HEK293 (cell line): ENCODE data around the gene TBC1D24.

Experiments used
- CTCF ChIA-PET: fragments of 350-600 bp; formaldehyde crosslinking; extraction: SDS; loops from one replicate; lab custom pipeline; 2021; ENCODE audit warnings: antibody characterized with exemption; lab: Yijun Ruan, JAX
- POLR2A ChIA-PET: fragments of 300-600 bp; formaldehyde crosslinking; extraction: SDS; loops from one replicate; lab custom pipeline; 2020; ENCODE audit warnings: antibody characterized with exemption, inconsistent platforms; lab: Yijun Ruan, JAX
- H3K27ac ChIP-seq: fragments of 200-500 bp; sonication (Bioruptor generic); 2 replicates; pipeline ENCODE4 v1.5.1; 2014; ENCODE audit warnings: low read depth, low read length, control low read depth, inconsistent platforms; ENCODE audit errors: extremely low read depth
- H3K36me3 ChIP-seq, 2 experiments: fragments of 200-500 bp in 1 of 2; sonication (Bioruptor generic) in 1 of 2; 1 replicate in 1 of 2; 2 replicates in 1 of 2; pipeline ENCODE4 v1.5.1; 2014 to 2017; ENCODE audit warnings: inconsistent platforms in 2 of 2, low read length in 2 of 2; ENCODE audit not compliant: control insufficient read depth in 2 of 2, insufficient read depth in 1 of 2
- H3K4me1 ChIP-seq: fragments of 200-500 bp; sonication (Bioruptor generic); 2 replicates; pipeline ENCODE4 v1.5.1; 2014; ENCODE audit warnings: mild to moderate bottlenecking, low read length, inconsistent platforms; ENCODE audit not compliant: control insufficient read depth, insufficient read depth
- H3K4me3 ChIP-seq: 2 replicates; pipeline ENCODE4 v1.5.1; 2011; ENCODE audit warnings: low read depth, mild to moderate bottlenecking, control low read depth, low read length, moderate library complexity
- H3K9me3 ChIP-seq: fragments of 200-500 bp; sonication (Bioruptor generic); 2 replicates; pipeline ENCODE4 v1.5.1; 2014; ENCODE audit warnings: low read depth, low read length, inconsistent platforms; ENCODE audit not compliant: control insufficient read depth, insufficient read depth
- BCL11B ChIP-seq: fragments of 450-650 bp; formaldehyde crosslinking; IDR thresholded peaks from 2 replicates; pipeline ENCODE4 v1.5.1; 2016; ENCODE audit warnings: low read depth, missing biosample characterization, missing genetic modification characterization
- IKZF3 ChIP-seq: fragments of 450-650 bp; IDR thresholded peaks from 2 replicates; pipeline ENCODE4 v1.5.0; 2018; ENCODE audit warnings: missing biosample characterization, mild to moderate bottlenecking, missing genetic modification characterization, moderate library complexity
- WT1 ChIP-seq: fragments of 450-650 bp; formaldehyde crosslinking; IDR thresholded peaks from 2 replicates; pipeline ENCODE4 v1.5.1; 2016; ENCODE audit warnings: missing biosample characterization, missing genetic modification characterization
- ZBTB8A ChIP-seq: fragments of 450-650 bp; formaldehyde crosslinking; IDR thresholded peaks from 2 replicates; pipeline ENCODE4 v1.5.1; 2016; ENCODE audit warnings: missing biosample characterization, missing genetic modification characterization
- ZNF140 ChIP-seq: fragments of 450-650 bp; formaldehyde crosslinking; IDR thresholded peaks from 2 replicates; pipeline ENCODE4 v1.5.1; 2016; ENCODE audit warnings: missing biosample characterization, missing genetic modification characterization
- ZNF2 ChIP-seq: fragments of 450-650 bp; formaldehyde crosslinking; IDR thresholded peaks from 2 replicates; pipeline ENCODE4 v1.5.1; 2016; ENCODE audit warnings: missing biosample characterization, missing genetic modification characterization
- ZNF211 ChIP-seq: fragments of 450-650 bp; formaldehyde crosslinking; IDR thresholded peaks from 2 replicates; pipeline ENCODE4 v1.5.1; 2016; ENCODE audit warnings: low read depth, missing biosample characterization, missing genetic modification characterization
- ZNF24 ChIP-seq: fragments of 450-650 bp; formaldehyde crosslinking; IDR thresholded peaks from 2 replicates; pipeline ENCODE4 v1.5.1; 2016; ENCODE audit warnings: missing biosample characterization, missing genetic modification characterization
- ZNF433 ChIP-seq: fragments of 450-650 bp; formaldehyde crosslinking; IDR thresholded peaks from 2 replicates; pipeline ENCODE4 v1.5.1; 2016; ENCODE audit warnings: missing biosample characterization, missing genetic modification characterization, low read depth
- ZNF510 ChIP-seq: fragments of 450-650 bp; formaldehyde crosslinking; IDR thresholded peaks from 2 replicates; pipeline ENCODE4 v1.5.1; 2018; ENCODE audit warnings: mild to moderate bottlenecking, missing genetic modification characterization, missing biosample characterization; ENCODE audit not compliant: insufficient replicate concordance
- ZNF600 ChIP-seq: fragments of 450-650 bp; formaldehyde crosslinking; IDR thresholded peaks from 2 replicates; pipeline ENCODE4 v1.5.1; 2016; ENCODE audit warnings: missing biosample characterization, missing genetic modification characterization
- ZNF629 ChIP-seq: fragments of 450-650 bp; formaldehyde crosslinking; IDR thresholded peaks from 2 replicates; pipeline ENCODE4 v1.5.1; 2017; ENCODE audit warnings: missing biosample characterization, missing genetic modification characterization
- ZNF701 ChIP-seq: fragments of 450-650 bp; formaldehyde crosslinking; IDR thresholded peaks from 2 replicates; pipeline ENCODE4 v1.5.1; 2016; ENCODE audit warnings: missing biosample characterization, missing genetic modification characterization
- ZSCAN30 ChIP-seq: fragments of 450-650 bp; IDR thresholded peaks from 2 replicates; pipeline ENCODE4 v1.5.1; 2018; ENCODE audit warnings: missing biosample characterization, mild to moderate bottlenecking, missing genetic modification characterization, moderate library complexity
- TF ChIP-seq, protein P1 (sequence below): fragments of 450-650 bp; formaldehyde crosslinking; IDR thresholded peaks from 2 replicates; pipeline ENCODE4 v1.5.1; 2016; ENCODE audit warnings: missing biosample characterization, missing genetic modification characterization
- TF ChIP-seq, protein P2 (sequence below): fragments of 450-650 bp; formaldehyde crosslinking; IDR thresholded peaks from 2 replicates; pipeline ENCODE4 v1.5.1; 2017; ENCODE audit warnings: missing biosample characterization, missing genetic modification characterization
- TF ChIP-seq, protein P3 (sequence below): fragments of 450-650 bp; formaldehyde crosslinking; IDR thresholded peaks from 2 replicates; pipeline ENCODE4 v1.5.1; 2016; ENCODE audit warnings: missing biosample characterization, missing genetic modification characterization
- TF ChIP-seq, protein P4 (sequence below): fragments of 450-650 bp; formaldehyde crosslinking; IDR thresholded peaks from 2 replicates; pipeline ENCODE4 v1.5.1; 2017; ENCODE audit warnings: missing biosample characterization, missing genetic modification characterization

The TBC1D24 gene

DNA sequence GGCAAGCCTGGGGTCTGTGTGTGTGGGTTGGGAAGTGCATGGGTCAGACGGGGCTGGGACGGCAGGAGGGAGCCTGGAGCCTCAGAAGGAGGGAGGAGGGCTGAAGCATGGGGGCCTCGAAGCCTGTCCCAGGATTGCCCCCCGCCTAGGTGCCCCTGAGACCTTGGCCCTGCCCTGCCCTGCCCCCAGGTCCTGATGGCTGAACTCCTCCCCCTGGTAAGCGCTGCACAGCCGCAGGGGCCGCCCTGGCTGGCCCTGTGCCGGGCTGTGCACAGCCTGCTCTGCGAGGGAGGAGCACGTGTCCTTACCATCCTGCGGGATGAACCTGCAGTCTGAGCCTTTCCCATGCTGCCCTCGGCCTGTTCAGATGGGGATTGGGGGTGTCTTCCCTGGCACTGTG lies 10.6 kb upstream of the TBC1D24 start:
- Histone ChIP-seq H3K36me3 (peaks cover 0 to 32% of the 10 kb centered on the region in 2 experiments; a peak in 1 of 3 replicates), H3K4me1 (peaks cover 24% of the 10 kb centered on the region), H3K27ac (no peak overlapping the region), H3K4me3 (no peak overlapping the region), H3K9me3 (no peaks in the 10 kb centered on the region)
- TF ChIP-seq ZNF600 (tag by site-specific recombination): peak; percentile 83
- no peak for TF ChIP-seq ZNF140 (tag by site-specific recombination)
- TF ChIP-seq, protein P1, sequence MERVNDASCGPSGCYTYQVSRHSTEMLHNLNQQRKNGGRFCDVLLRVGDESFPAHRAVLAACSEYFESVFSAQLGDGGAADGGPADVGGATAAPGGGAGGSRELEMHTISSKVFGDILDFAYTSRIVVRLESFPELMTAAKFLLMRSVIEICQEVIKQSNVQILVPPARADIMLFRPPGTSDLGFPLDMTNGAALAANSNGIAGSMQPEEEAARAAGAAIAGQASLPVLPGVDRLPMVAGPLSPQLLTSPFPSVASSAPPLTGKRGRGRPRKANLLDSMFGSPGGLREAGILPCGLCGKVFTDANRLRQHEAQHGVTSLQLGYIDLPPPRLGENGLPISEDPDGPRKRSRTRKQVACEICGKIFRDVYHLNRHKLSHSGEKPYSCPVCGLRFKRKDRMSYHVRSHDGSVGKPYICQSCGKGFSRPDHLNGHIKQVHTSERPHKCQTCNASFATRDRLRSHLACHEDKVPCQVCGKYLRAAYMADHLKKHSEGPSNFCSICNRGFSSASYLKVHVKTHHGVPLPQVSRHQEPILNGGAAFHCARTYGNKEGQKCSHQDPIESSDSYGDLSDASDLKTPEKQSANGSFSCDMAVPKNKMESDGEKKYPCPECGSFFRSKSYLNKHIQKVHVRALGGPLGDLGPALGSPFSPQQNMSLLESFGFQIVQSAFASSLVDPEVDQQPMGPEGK (tag by site-specific recombination): peak; percentile 29; the same call in 1 of the 2 replicates
- TF ChIP-seq WT1: no peak
- 0 out of 2 replicates have a peak, but pooled peaks have one; percentile 18 for TF ChIP-seq IKZF3 (tag by site-specific recombination)
- 0 out of 2 replicates have a peak, but pooled peaks have one; percentile 39 for TF ChIP-seq ZBTB8A
- ChIA-PET POLR2A (no interaction called here), CTCF (no interaction called here)

DNA sequence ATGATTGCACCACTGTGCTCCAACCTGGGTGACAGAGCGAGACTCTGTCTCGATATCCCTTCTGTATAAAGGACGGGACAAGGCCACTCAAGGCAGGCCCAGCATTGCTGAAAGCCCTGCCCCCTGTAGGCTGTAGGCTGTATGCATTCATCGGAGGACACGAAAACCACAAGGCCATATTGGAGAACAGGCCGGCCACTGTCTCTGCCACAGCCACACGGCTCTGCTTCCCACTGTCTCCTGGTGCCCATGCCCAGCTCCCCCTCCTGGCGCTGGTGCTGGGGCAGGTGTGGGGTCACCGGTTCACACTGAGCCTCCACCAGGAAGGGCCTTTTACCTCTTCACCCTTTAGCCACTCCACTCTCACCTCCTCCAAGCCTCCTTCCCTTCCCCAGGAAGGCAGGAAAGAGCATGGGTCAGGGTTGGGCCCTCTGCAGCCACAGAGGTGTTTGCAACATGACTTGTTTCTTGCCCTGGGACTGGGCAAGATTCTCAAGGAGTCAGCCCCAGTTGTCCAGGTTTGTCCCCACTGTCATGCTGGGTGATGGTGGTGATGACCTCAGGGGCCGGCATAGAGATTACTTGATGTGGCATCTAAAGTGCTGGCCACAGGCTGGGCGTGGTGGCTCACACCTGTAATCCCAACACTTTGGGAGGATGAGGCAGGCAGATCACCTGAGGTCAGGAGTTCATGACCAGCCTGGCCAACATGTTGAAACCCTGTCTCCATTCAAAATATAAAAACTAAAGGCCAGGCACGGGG lies 9.1 kb upstream of the TBC1D24 start:
- CTCF ChIA-PET: interaction anchor here (0.7 kb wide), 1 partner anchor 36 kb away, joined by 4 read pairs; no protein-coding TSS in a partner anchor

More for the DNA sequence above, 9.1 kb upstream of the TBC1D24 start:
- peaks cover 19% of the 10 kb centered on the region for H3K4me1 ChIP-seq
- no peaks in the 10 kb centered on the region for H3K9me3 ChIP-seq
- POLR2A ChIA-PET: no interaction called here
- peaks cover 0 to 31% of the 10 kb centered on the region in 2 experiments; a peak in 1 of 3 replicates for H3K36me3 ChIP-seq
- H3K27ac ChIP-seq: no peak overlapping the region
- TF ChIP-seq, protein P2, sequence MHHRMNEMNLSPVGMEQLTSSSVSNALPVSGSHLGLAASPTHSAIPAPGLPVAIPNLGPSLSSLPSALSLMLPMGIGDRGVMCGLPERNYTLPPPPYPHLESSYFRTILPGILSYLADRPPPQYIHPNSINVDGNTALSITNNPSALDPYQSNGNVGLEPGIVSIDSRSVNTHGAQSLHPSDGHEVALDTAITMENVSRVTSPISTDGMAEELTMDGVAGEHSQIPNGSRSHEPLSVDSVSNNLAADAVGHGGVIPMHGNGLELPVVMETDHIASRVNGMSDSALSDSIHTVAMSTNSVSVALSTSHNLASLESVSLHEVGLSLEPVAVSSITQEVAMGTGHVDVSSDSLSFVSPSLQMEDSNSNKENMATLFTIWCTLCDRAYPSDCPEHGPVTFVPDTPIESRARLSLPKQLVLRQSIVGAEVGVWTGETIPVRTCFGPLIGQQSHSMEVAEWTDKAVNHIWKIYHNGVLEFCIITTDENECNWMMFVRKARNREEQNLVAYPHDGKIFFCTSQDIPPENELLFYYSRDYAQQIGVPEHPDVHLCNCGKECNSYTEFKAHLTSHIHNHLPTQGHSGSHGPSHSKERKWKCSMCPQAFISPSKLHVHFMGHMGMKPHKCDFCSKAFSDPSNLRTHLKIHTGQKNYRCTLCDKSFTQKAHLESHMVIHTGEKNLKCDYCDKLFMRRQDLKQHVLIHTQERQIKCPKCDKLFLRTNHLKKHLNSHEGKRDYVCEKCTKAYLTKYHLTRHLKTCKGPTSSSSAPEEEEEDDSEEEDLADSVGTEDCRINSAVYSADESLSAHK (tag by site-specific recombination): no peak
- TF ChIP-seq ZNF701 (tag by site-specific recombination) (no peak), ZNF2 (tag by site-specific recombination) (no peak), ZNF629 (tag by site-specific recombination) (no peak), BCL11B (peak; percentile 54; the same call in 1 of the 2 replicates), ZNF433 (no peak), ZSCAN30 (tag by site-specific recombination) (peak; percentile 33; the same call in 1 of the 2 replicates), ZNF24 (tag by site-specific recombination) (no peak), ZNF510 (no peak), IKZF3 (tag by site-specific recombination) (peak; percentile 33; the same call in 1 of the 2 replicates), ZNF211 (no peak)
- TF ChIP-seq, protein P3, sequence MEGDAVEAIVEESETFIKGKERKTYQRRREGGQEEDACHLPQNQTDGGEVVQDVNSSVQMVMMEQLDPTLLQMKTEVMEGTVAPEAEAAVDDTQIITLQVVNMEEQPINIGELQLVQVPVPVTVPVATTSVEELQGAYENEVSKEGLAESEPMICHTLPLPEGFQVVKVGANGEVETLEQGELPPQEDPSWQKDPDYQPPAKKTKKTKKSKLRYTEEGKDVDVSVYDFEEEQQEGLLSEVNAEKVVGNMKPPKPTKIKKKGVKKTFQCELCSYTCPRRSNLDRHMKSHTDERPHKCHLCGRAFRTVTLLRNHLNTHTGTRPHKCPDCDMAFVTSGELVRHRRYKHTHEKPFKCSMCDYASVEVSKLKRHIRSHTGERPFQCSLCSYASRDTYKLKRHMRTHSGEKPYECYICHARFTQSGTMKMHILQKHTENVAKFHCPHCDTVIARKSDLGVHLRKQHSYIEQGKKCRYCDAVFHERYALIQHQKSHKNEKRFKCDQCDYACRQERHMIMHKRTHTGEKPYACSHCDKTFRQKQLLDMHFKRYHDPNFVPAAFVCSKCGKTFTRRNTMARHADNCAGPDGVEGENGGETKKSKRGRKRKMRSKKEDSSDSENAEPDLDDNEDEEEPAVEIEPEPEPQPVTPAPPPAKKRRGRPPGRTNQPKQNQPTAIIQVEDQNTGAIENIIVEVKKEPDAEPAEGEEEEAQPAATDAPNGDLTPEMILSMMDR: peak; percentile 44; the same call in 1 of the 2 replicates
- TF ChIP-seq, protein P4, sequence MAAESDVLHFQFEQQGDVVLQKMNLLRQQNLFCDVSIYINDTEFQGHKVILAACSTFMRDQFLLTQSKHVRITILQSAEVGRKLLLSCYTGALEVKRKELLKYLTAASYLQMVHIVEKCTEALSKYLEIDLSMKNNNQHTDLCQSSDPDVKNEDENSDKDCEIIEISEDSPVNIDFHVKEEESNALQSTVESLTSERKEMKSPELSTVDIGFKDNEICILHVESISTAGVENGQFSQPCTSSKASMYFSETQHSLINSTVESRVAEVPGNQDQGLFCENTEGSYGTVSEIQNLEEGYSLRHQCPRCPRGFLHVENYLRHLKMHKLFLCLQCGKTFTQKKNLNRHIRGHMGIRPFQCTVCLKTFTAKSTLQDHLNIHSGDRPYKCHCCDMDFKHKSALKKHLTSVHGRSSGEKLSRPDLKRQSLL (tag by site-specific recombination): peak; percentile 50; the same call in 1 of the 2 replicates
- H3K4me3 ChIP-seq: no peak overlapping the region
